GM21737 (cell line): ENCODE measurements around the gene SEMA3D.

Experiments used
- ATAC-seq: cut with Tn5 transposase; IDR thresholded peaks from one replicate; pipeline ENCODE4 v1.9.1; 2021; ENCODE audit warnings: mild to moderate bottlenecking, moderate library complexity; ENCODE audit not compliant: unreplicated experiment

SEMA3D gene

DNA sequence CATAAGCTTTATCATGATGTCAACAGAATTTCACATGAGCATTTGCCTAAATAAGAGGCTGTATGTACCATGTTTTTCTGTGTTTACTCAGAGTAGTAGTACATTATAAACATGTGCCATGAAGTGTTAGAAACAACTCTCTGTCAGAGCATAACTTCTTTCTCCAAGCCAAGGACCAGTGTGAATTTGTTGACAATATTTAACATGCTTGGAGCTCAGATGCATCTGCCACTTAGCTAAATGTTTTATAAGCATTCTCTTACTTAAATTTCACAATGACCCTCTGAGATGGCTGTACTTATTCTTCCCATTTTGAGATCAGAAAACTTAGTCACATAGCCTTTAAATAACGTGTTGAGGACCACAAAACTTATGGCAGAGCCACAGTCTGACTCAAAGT lies 105.0 kb downstream of the SEMA3D start:
- ATAC-seq: no peak

DNA sequence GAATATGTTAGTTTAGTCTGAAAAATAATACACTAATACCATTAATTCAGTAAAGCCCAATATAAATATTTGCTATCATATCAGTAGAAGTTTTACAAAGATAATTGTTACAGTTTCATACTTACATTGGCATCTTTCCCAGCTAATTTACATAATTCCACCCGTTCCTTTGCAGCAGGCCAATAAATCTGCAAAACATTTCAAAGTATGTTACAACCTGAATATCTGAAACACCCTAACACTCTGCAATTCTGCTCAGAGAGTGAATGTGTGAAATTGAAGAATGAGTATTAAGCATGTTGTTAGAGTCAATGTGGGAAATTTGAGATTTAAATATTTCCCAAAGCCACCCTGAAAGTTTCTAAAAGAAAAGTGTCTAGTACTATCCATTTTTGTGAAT lies 105.5 kb downstream of the SEMA3D start:
- ATAC-seq: no peak

DNA sequence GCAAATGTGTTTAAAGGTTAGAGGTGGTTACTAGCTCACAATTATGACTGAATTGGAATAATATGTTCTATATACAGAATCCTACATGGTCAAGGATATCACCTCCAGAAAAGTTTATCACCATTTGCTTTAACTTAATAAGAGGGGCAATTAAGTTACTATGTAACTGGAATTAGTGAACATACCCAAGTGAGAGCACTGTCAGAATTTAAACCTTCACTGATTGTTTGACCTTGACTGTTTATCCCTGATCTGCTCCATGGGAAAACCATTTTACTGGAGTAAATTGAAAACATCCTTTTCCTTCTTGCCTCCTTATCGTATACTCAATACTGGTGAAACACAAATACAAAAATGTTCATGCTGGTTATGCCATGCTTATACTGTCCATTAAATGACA lies 107.4 kb downstream of the SEMA3D start:
- no peak for ATAC-seq

DNA sequence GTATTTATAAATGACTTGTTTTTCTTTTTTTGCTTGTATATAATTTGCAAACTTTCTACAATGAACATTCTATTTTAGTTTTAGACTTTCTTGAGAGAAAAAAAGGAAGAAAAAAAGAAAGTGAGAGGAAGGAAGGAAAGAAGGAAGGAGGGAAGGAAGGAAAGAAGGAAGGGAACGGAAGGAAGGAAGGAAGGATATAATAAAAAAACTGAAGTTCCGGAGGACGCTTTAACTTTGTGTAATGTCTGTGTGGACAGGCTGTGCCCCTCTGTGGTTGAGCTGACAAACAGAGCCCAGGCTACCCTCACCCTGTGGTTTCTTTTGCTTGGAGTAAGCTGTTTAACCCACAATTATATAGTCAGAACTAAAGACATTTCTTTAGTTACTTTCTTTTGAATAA lies 108.7 kb downstream of the SEMA3D start:
- ATAC-seq: no peak

DNA sequence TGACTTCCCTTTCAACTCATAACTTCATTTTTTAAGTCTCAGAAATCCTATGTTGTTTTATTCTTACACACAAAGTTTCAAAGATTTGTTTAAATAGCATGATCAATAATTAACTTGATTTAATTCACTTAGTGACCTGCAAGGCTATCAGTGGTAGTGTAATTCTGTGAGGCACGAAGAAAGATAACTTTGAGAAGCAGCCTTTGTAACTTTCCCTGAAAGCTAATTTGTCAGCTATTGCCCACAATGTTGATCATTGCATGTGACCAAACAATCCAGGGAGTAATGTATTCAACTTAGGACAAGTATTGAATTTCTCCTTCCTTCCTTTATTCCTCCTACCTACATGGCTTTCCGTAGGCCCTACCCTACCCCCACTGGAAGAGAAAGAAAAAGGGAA lies 111.0 kb downstream of the SEMA3D start:
- no peak for ATAC-seq

GRCh38 chr7:85074992-85075391 lies 111.9 kb downstream of the SEMA3D start:
- ATAC-seq: no peak

DNA sequence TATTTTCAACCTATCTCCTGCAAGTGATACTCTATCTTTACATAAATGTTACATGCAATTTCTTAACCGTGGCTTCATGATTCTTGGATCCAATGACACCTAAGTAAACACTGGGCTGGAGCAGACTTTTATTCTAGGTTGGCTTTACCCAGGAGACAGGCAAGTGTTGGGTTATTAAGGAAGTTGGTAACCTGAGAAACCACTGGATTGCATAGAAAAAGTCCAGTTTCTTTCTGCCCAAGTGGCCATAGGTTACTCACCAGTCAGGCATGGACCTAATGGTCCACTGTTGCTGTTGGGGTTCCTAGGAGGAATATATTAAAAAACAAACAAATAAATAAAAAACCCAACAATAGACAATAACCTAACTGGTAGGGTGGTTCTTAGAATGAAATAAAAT lies 112.8 kb downstream of the SEMA3D start:
- no peak for ATAC-seq

DNA sequence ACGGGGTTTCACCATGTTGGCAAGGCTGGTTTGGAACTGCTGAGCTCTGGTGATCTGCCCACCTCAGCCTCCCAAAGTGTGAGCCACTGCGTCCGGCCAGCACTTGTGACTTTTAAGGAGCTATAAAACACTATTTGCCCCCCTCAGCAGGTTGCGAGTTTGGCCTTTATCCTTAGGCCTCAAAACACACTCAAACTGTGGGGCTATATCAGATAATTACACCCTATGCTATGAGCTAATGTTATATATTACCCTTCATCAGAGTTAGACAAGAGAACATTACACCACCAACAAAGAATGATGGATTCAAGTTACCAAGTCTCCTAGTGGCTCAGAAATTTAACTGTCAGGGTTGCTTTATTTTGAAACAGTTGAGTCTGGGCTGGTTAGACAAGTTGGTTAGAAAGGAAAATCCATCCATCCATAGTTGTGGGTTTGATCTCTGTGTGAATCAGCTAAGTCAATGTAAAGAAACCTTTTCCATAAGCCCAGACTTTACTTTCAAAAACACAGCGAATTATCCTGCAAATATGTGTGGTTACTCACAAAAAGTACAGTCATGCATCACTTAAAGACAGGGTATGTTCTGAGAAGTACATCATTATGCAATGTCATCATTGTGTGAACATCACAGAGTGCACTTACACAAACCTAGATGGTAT lies 115.8 kb downstream of the SEMA3D start:
- ATAC-seq: no peak

- no peak for ATAC-seq
Observed at GRCh38 chr7:85068799-85069198, 118.1 kb downstream of the SEMA3D start.

- ATAC-seq: no peak
Observed at GRCh38 chr7:85067371-85067770, 119.5 kb downstream of the SEMA3D start.

DNA sequence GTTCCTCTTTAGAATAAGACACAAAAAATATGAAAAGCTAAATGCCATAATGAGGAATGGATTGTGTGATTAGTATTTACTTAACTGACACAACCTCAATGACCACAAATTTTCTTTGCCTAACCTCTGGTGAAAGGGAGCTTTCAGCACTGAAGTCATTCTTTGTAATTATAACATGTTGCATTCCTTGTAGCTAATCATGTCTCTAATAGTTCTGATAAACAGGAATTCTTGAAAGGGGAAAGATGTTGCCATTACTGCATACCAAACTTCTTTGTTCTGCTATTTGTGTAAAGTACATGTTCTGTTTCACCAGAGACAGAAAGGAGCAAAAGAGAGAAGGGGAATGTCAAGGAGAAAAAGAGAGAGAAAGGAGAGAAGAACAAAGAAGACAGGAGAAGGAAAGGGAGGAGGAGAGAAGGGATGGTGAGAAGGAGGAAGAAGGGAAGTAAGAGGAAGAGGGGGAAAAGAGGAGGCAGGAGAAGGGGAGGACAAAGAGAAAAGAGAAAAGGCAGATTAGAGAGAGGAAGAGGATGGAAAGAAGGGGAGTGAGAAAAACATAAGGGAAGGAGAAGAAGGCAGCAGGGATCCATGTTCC lies 120.9 kb downstream of the SEMA3D start:
- ATAC-seq: no peak

DNA sequence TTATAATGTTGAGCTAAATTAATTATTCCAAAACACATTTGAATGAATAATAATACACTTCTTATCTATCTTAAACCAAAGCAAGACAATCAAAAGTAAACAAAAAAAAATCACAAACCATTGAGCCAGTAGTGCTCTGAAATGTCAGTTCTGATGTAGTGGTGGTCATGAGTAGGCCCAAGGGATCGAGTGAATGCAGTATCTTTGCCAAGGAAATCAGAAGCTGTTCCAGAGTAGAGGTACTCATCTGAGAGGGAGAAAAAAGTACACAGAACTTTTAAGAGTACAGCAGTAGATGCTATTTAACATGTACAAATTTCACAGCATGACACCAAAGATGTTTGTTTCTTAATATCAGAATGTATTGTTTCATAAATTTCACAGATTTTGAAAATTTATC lies 121.5 kb downstream of the SEMA3D start:
- ATAC-seq: no peak

DNA sequence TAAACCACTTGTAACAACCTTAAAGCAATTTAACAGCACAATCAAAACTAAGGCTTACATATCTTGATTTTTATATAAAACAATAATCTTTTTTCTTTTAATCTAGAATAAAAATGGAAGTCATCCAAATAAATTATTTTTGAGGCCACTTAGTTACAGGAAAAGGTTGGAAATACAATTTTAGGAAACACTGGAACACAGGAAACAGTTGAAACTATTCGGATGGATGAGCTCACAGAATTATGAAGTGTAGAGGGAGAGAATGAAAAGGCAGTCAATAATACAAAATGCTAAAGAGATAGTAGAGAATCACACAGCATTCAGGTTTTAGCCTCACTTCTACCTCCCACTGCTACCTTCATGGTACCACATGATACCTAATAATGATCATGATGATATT lies 124.2 kb downstream of the SEMA3D start:
- no peak for ATAC-seq

DNA sequence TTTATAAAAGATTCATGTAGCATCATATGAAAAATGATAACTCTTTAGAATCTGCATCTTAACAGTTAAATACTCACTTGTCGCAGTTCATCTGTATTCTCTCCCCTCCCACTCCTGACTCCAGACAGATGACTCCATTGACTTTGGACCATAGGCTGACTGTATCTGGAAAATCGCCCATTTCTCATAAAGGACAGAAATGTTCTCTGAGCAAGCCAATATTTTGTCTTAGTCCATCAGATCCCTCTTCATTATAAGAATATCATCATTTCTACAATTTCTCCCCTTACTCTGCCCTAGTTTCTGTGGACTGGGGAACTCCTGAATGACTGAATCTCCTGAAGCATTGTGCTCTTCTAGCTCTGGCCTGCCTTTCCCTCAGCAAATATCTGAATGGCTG lies 125.4 kb downstream of the SEMA3D start:
- no peak for ATAC-seq

DNA sequence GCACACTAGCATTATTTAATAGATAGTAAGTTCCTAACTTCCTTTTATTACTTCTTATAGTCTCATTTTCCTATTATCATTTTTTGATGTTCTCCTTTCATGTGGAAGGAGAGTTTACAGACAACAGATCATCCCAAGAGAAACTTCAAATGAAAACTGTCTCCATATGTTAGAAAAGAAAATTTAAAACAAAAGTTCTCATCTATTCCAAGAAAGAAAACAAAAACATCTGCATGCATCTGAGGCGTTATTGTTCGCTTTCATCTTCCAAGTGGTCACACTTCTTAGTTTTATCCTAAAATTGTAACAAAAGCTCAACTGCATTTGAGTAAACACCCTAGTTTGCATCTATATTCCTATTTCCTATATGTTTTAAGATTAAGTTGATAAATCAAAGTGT lies 126.2 kb downstream of the SEMA3D start:
- ATAC-seq: no peak

DNA sequence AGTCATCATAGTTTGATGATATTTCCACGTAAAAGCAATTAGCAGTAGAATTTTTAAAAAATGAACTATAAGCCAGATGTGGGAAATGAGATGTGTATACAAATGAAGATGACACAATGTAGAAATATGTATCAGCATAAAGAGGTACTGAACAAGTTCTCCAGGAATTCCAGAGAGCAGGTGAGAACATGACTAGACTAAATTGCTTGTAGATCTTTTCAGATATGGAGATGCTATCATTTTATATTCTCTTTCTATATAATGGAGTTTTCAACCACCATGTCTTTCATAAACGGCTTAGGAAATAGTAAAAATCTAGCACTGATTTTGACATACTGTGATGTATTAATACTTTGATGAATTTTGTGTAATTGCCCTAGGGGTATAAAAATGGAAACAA lies 130.9 kb downstream of the SEMA3D start:
- ATAC-seq: no peak

DNA sequence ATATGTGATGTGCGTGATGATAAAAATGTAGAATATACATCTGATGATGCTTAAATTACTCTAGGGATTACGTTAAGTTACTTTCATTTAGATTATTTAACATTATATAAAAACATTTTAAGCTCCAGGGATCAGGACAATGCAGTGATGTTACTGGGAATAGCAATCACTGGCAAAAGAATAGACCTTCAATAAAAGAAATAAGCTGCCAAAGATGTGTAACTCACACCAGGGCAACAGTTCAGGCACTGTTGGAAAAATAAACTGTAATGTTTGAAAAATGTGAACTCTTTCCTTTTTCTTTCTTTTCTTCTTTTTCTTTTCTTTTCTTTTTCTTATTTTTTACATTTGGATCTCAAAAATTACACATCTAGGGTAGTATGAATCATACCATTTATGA lies 131.7 kb downstream of the SEMA3D start:
- ATAC-seq: no peak

DNA sequence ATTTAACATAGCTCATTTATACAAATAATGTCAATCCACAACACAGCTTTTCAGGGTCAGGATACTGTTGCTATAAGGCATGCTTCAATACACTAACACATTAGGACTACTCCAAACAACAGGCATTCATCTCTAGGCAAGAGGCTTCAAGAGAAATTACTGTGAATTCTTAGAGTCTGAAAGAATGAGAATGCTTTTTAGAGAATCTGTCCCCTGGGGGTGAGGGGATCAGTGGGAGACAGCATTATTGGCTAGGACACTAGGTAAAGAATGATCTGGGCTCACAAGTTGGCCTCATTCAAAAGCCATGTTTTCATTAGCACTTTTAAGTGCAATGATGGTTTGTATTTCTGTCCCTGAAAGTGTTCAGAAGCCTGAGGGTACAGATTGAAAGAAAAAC lies 132.6 kb downstream of the SEMA3D start:
- no peak for ATAC-seq

DNA sequence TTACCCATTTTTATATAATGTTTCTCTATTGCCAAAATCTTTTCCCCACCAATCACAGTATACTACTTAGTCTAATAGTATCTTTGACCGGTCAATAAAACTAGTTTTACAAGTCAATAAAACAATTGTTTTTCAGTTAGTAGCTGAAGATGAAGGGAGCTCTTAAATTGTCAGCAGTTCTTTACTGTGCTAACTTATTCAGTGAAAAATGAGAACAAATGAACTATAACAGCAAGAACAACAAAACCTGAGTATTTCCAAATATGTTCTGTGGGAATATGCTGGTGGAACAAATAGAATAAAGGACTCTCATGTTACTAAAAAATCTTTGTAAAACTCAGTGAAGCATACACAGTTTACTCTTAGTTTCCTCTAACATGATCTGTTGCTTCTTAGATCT lies 134.0 kb downstream of the SEMA3D start:
- ATAC-seq: no peak

- ATAC-seq: no peak
Observed at GRCh38 chr7:85052056-85052737, 134.7 kb downstream of the SEMA3D start.

DNA sequence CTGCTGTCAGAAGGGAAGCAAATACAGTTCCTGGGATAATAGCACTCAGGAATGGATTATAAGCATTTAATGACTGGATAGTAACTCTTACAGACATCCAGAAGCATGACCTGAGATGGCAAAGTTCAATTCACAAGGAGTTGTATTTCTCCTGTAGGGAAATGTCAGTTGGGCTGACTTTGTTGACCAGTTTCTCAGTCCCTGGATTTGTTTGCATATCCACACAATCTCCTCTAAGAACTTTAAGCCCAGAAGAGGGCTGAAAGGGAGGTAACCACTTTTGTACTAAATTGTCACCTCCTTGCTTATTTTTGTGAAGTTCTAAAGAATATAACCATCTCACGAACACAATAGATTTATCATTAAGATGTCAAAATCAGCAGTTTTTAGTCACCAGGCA lies 140.3 kb downstream of the SEMA3D start:
- ATAC-seq: no peak

DNA sequence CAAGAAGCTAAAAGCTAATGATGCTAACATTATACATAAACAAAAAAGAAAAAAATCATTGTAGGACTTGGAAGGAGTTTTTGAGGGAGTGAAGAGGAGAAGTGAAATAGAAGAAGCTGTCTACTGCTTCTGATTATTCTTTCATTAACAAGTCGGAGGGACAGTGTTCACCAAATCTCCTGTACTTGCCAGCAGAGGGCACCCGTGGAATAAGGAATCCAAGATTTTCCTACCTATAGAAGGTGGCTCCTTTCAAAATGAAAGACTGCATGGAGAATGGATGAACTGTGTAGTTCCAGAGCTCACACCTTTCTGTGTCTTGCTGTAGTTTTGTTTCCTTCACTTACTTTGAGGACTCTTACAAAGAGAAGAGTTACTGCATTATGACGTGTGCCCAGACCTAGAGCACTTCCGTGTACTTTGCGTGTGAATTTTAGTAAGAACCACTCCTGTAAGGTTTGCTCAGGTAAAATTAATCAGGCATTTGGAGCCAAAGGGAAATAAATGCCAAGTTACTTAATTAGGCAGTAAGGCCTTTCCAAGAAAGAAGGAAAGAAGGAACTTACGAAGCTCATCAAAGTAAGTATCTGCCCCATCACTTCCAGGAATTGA lies 145.1 kb downstream of the SEMA3D start:
- ATAC-seq: no peak
